Epithelial cell of proximal tubule (primary cell): ENCODE data around the gene PM20D2. TPM values are rescaled to one million over a fixed set of nuclear protein-coding genes. Genes with fewer than 3 reads are reported as not detected.

Experiments
- DNase-seq: peaks from one replicate; pipeline ENCODE4 v3.0.0-alpha.2; 2011; ENCODE audit warnings: low read depth
- H3K4me3 ChIP-seq: 2 replicates; pipeline ENCODE4 v1.5.1; 2011; ENCODE audit warnings: low read depth, mild to moderate bottlenecking, low read length
- total RNA-seq: library from RNA; depleted of rRNA; stranded (reverse); fragments of >200 nt; gene quantifications from 2 replicates; pipeline ENCODE4 v1.2.3, GENCODE V29; 2015
- TF ChIP-seq, protein P1 (sequence below): conservative IDR thresholded peaks from 2 replicates; pipeline ENCODE4 v1.5.1; 2012; ENCODE audit warnings: low read depth, mild to moderate bottlenecking, low read length

Gene PM20D2
- total RNA-seq, 1 donor from 2014 or later, result 46.5 TPM

GRCh38 chr6:89144354-89144906 is 1.4 kb upstream of the PM20D2 start:
- TF ChIP-seq, protein P1, sequence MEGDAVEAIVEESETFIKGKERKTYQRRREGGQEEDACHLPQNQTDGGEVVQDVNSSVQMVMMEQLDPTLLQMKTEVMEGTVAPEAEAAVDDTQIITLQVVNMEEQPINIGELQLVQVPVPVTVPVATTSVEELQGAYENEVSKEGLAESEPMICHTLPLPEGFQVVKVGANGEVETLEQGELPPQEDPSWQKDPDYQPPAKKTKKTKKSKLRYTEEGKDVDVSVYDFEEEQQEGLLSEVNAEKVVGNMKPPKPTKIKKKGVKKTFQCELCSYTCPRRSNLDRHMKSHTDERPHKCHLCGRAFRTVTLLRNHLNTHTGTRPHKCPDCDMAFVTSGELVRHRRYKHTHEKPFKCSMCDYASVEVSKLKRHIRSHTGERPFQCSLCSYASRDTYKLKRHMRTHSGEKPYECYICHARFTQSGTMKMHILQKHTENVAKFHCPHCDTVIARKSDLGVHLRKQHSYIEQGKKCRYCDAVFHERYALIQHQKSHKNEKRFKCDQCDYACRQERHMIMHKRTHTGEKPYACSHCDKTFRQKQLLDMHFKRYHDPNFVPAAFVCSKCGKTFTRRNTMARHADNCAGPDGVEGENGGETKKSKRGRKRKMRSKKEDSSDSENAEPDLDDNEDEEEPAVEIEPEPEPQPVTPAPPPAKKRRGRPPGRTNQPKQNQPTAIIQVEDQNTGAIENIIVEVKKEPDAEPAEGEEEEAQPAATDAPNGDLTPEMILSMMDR, result no peak
- H3K4me3 ChIP-seq, result no peak overlapping the region
- no peak for DNase-seq

DNA sequence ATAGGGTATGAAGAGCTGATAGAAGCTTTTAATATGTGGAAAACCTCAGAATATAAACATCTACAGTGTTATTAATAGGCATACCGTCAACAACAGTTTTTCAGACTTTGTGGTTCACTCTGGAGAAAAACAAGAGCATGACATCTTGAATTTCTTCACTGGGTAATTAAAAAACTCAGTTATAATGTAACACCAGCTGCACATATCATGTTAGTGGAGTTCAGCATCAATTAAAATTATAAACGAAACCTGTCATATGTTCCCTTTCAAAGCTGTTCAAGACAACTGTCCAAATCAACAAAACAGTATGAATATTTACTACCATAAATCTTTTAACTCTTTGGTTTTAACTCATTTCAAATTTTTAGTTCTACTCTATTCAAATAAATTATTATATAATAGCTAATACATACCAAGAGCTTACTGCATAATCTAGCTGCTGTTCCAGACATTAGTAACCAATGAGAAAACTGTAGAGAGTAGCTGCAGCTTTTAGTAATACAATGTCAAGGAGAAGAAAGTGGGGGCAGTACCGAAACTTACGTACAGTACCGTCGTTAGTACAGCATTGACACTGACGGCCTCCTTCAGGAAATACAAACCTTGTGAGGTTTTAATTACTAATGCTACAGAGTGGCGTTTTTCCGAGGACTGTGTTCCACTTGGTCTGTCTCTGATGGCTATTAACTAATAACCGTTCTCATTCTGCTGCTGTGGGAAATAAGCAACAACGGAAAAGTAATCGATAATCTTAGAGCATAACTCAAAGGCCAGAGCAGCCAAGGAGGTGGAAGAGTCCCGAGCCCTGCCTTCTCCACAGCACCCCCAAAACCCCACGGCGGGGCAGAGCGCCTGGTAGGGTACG is 532 bp upstream of the PM20D2 start:
- TF ChIP-seq, protein P1, result no peak
- DNase-seq, result no peak

DNA sequence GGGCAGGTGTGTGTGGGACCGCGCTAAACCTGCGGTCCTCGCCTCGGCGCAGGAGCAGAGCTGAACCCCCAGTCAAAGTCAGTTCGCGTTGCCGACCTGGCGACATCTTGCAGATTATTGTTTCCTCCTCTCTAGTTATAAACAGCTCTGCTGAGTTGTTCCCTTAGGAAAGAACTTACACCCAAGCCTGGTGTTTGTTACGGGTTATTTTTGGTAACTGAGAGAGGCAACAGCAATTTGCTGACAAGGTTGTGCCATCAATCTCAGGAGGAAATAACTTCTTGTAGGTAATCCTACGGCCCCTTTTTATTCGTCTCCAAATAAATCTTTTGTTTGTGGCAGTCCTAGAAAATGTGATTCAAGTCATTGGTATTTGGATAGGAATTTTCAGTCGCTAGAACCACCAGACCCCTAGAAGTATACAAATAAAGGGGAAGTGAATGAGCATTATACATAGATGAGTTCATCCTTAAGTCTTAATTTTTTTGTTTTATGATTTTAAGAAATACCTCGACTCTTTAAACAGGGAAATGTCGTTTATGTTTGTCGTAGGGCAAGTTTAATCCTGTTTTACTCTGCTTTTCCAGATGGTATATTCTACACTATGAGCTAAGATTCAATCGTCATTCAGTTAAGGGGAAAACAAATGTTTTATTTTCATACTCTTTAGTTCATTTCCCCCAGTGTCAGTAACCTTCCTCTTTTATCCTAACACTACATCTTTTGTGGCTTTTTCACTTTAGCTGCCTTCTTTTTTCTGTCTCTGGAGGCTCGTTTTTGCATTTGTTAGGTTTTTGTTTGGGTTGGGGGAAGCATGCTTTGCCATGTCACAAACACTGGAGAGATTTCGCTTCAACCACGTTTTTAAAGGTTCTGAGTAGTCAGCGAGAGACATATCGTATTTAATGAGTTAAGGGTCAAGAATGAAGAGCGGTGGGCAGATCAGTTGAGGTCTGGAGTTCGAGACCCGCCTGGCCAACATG is 1.2 kb downstream of the PM20D2 start:
- TF ChIP-seq, protein P1, result no peak
- H3K4me3 ChIP-seq, result peak overlapping the region; percentile 87
- peak; percentile 52 for DNase-seq

More for the DNA sequence above, 532 bp upstream of the PM20D2 start:
- H3K4me3 ChIP-seq, result peak overlapping the region; percentile 87

GRCh38 chr6:89148016-89148750 is 2.3 kb downstream of the PM20D2 start:
- DNase-seq, result no peak
- TF ChIP-seq, protein P1, result no peak
- H3K4me3 ChIP-seq, result peak overlapping the region; percentile 87

- H3K4me3 ChIP-seq, result no peak overlapping the region
- DNase-seq, result no peak
- TF ChIP-seq, protein P1, result no peak
These were observed 8.3 kb downstream of the PM20D2 start for GRCh38 chr6:89154131-89154530.
